H9 (cell line): ENCODE measurements around the gene CAMKK1. TPM values are rescaled to one million over a fixed set of nuclear protein-coding genes. Genes with fewer than 3 reads are reported as not detected.

Source experiments
- DNase-seq: peaks from one replicate; pipeline ENCODE4 v3.0.0-alpha.2; 2017
- H2AFZ ChIP-seq: one replicate; pipeline ENCODE4 v1.6.1; 2013; ENCODE audit warnings: mild to moderate bottlenecking, low read length, control low read depth, moderate library complexity
- H2AK5ac ChIP-seq: 2 replicates; pipeline ENCODE4 v1.6.1; 2013; ENCODE audit warnings: low read length, control low read depth, mixed read lengths; ENCODE audit not compliant: insufficient read length
- H2BK120ac ChIP-seq: one replicate; pipeline ENCODE4 v1.6.1; 2013; ENCODE audit warnings: low read depth, mild to moderate bottlenecking, low read length, control low read depth, inconsistent platforms; ENCODE audit not compliant: poor library complexity, severe bottlenecking
- H2BK12ac ChIP-seq: 2 replicates; pipeline ENCODE4 v1.6.1; 2013; ENCODE audit warnings: low read length, control low read depth, mixed read lengths, low read depth; ENCODE audit not compliant: insufficient read length
- H2BK15ac ChIP-seq: 2 replicates; pipeline ENCODE4 v1.6.1; 2013; ENCODE audit warnings: low read depth, low read length, control low read depth
- H2BK20ac ChIP-seq: one replicate; pipeline ENCODE4 v1.6.1; 2013; ENCODE audit warnings: low read depth, mild to moderate bottlenecking, low read length, control low read depth, inconsistent platforms; ENCODE audit not compliant: poor library complexity, severe bottlenecking
- H2BK5ac ChIP-seq: 2 replicates; pipeline ENCODE4 v1.6.1; 2013; ENCODE audit warnings: low read length, control low read depth, mixed read lengths; ENCODE audit not compliant: insufficient read length
- H3K14ac ChIP-seq: 2 replicates; pipeline ENCODE4 v1.6.1; 2013; ENCODE audit warnings: low read length, control low read depth; ENCODE audit not compliant: insufficient read depth
- H3K18ac ChIP-seq: 2 replicates; pipeline ENCODE4 v1.6.1; 2013; ENCODE audit warnings: low read depth, mild to moderate bottlenecking, mixed read lengths, low read length, control low read depth; ENCODE audit not compliant: insufficient read length
- H3K23ac ChIP-seq: 2 replicates; pipeline ENCODE4 v1.6.1; 2013; ENCODE audit warnings: low read length, control low read depth, mixed read lengths, low read depth; ENCODE audit not compliant: insufficient read length
- H3K23me2 ChIP-seq: 2 replicates; pipeline ENCODE4 v1.6.1; 2013; ENCODE audit warnings: low read depth, mild to moderate bottlenecking, mixed read lengths, low read length, control low read depth; ENCODE audit not compliant: insufficient read length, poor library complexity, severe bottlenecking
- H3K27ac ChIP-seq: 2 replicates; pipeline ENCODE4 v1.5.1; 2013; ENCODE audit warnings: low read length, control low read depth, mixed read lengths, low read depth; ENCODE audit not compliant: insufficient read length
- H3K27me3 ChIP-seq: 2 replicates; pipeline ENCODE4 v1.6.1; 2013; ENCODE audit warnings: low read length, control low read depth, inconsistent platforms; ENCODE audit not compliant: insufficient read depth
- H3K4ac ChIP-seq: 2 replicates; pipeline ENCODE4 v1.6.1; 2013; ENCODE audit warnings: low read depth, mild to moderate bottlenecking, control low read depth, inconsistent platforms, low read length, moderate library complexity
- H3K4me1 ChIP-seq: 2 replicates; pipeline ENCODE4 v1.6.1; 2013; ENCODE audit warnings: low read length, control low read depth, inconsistent platforms; ENCODE audit not compliant: insufficient read depth
- H3K4me2 ChIP-seq: 2 replicates; pipeline ENCODE4 v1.6.1; 2013; ENCODE audit warnings: low read length, control low read depth, mixed read lengths; ENCODE audit not compliant: insufficient read length, insufficient read depth
- H3K56ac ChIP-seq: 2 replicates; pipeline ENCODE4 v1.6.1; 2013; ENCODE audit warnings: low read depth, mild to moderate bottlenecking, mixed read lengths, low read length, control low read depth; ENCODE audit not compliant: insufficient read length
- H3K79me1 ChIP-seq: 2 replicates; pipeline ENCODE4 v1.6.1; 2013; ENCODE audit warnings: low read depth, mild to moderate bottlenecking, moderate library complexity, low read length, control low read depth, inconsistent platforms; ENCODE audit not compliant: insufficient read depth, poor library complexity, severe bottlenecking
- H3K79me2 ChIP-seq: 2 replicates; pipeline ENCODE4 v1.6.1; 2013; ENCODE audit warnings: low read length, control low read depth, inconsistent platforms; ENCODE audit not compliant: insufficient read depth
- H3K9ac ChIP-seq: 2 replicates; pipeline ENCODE4 v1.6.1; 2013; ENCODE audit warnings: low read length, control low read depth, mixed read lengths; ENCODE audit not compliant: insufficient read length; ENCODE audit errors: extremely low read depth
- H3K9me3 ChIP-seq: one replicate; pipeline ENCODE4 v1.6.1; 2013; ENCODE audit warnings: low read depth, low read length, inconsistent platforms; ENCODE audit not compliant: control insufficient read depth
- H3T11ph ChIP-seq: one replicate; pipeline ENCODE4 v1.6.1; 2013; ENCODE audit warnings: mild to moderate bottlenecking, low read length, control low read depth, inconsistent platforms
- H4K20me1 ChIP-seq: one replicate; pipeline ENCODE4 v1.6.1; 2013; ENCODE audit not compliant: control insufficient read depth, insufficient read length, insufficient read depth
- H4K5ac ChIP-seq: 2 replicates; pipeline ENCODE4 v1.6.1; 2013; ENCODE audit warnings: low read depth, mild to moderate bottlenecking, mixed read lengths, low read length, control low read depth; ENCODE audit not compliant: insufficient read length
- H4K8ac ChIP-seq: replicated peaks from 2 replicates; pipeline ENCODE4 v1.6.1; 2013; ENCODE audit warnings: low read length, control low read depth, mixed read lengths, low read depth; ENCODE audit not compliant: insufficient read length
- H4K91ac ChIP-seq: 2 replicates; pipeline ENCODE4 v1.6.1; 2013; ENCODE audit warnings: low read depth, mild to moderate bottlenecking, moderate library complexity, mixed read lengths, low read length, control low read depth; ENCODE audit not compliant: insufficient read length
- H3K27ac Mint-ChIP-seq, 3 experiments: 2 replicates in 2 of 3; 3 replicates in 1 of 3; pipeline ENCODE4 v1.8.0; 2020 to 2021; ENCODE audit warnings: mixed read lengths in 3 of 3, mild to moderate bottlenecking in 1 of 3, moderate library complexity in 1 of 3
- H3K27me3 Mint-ChIP-seq: 2 replicates; pipeline ENCODE4 v1.8.0; 2021; ENCODE audit warnings: low read depth, mild to moderate bottlenecking, moderate library complexity, mixed read lengths
- H3K36me3 Mint-ChIP-seq, 3 experiments: 2 replicates in 2 of 3; 3 replicates in 1 of 3; pipeline ENCODE4 v1.8.0; 2020 to 2021; ENCODE audit warnings: low read depth in 3 of 3, mixed read lengths in 3 of 3; ENCODE audit not compliant: insufficient read depth in 1 of 3
- H3K4me1 Mint-ChIP-seq, 2 experiments: 2 replicates each; pipeline ENCODE4 v1.8.0; 2020; ENCODE audit warnings: mixed read lengths in 2 of 2
- H3K4me3 Mint-ChIP-seq, 2 experiments: 2 replicates in 1 of 2; 3 replicates in 1 of 2; pipeline ENCODE4 v1.8.0; 2020 to 2021; ENCODE audit warnings: mild to moderate bottlenecking in 2 of 2, mixed read lengths in 2 of 2, moderate library complexity in 1 of 2
- H3K9me3 Mint-ChIP-seq, 2 experiments: 2 replicates in 1 of 2; 3 replicates in 1 of 2; pipeline ENCODE4 v1.8.0; 2020; ENCODE audit warnings: mild to moderate bottlenecking in 2 of 2, mixed read lengths in 2 of 2, moderate library complexity in 1 of 2
- WGBS: extraction: QIAGEN DNeasy Blood & Tissue Kit; methylation state at CpG from one replicate; pipeline ENCODE4 v1.1.7; 2013; ENCODE audit warnings: missing lambda C conversion rate, low lambda C conversion rate, mixed read lengths; ENCODE audit not compliant: insufficient read length; ENCODE audit errors: extremely low coverage; 5-methylcytosine and 5-hydroxymethylcytosine counted together
- total RNA-seq: library from RNA; stranded (reverse); gene quantifications from 2 replicates; pipeline ENCODE4 v1.2.1, GENCODE V29; 2021
- TF ChIP-seq, protein P1 (sequence below): fragments of 200-600 bp; sonication (generic); conservative IDR thresholded peaks from 3 replicates; pipeline ENCODE4 v1.8.0; 2021; ENCODE audit warnings: antibody characterized with exemption, mild to moderate bottlenecking

CAMKK1 gene
- total RNA-seq, 1 experiment from 2014 or later: 6.7 TPM

- Histone ChIP-seq H3K79me2 (no peaks in the 10 kb centered on the region), H3K27me3 (no peaks in the 10 kb centered on the region), H2BK20ac (no peak overlapping the region), H3K23ac (no peak overlapping the region), H2BK12ac (no peak overlapping the region), H4K91ac (no peak overlapping the region), H2BK15ac (no peak overlapping the region), H3K18ac (no peak overlapping the region), H3K4ac (no peak overlapping the region), H3K9ac (no peak overlapping the region), H4K5ac (no peak overlapping the region), H2AK5ac (no peak overlapping the region), H2BK120ac (no peak overlapping the region), H3T11ph (no peak overlapping the region), H3K14ac (no peak overlapping the region), H2BK5ac (no peak overlapping the region), H2AFZ (no peak overlapping the region), H3K79me1 (no peaks in the 10 kb centered on the region), H3K4me2 (no peak overlapping the region), H3K23me2 (no peaks in the 10 kb centered on the region), H3K56ac (no peak overlapping the region), H3K9me3 (no peaks in the 10 kb centered on the region), H4K8ac (no peak overlapping the region), H3K4me1 (no peaks in the 10 kb centered on the region), H3K27ac (no peak overlapping the region), H4K20me1 (no peaks in the 10 kb centered on the region)
- DNase-seq: no peak
- TF ChIP-seq, protein P1, sequence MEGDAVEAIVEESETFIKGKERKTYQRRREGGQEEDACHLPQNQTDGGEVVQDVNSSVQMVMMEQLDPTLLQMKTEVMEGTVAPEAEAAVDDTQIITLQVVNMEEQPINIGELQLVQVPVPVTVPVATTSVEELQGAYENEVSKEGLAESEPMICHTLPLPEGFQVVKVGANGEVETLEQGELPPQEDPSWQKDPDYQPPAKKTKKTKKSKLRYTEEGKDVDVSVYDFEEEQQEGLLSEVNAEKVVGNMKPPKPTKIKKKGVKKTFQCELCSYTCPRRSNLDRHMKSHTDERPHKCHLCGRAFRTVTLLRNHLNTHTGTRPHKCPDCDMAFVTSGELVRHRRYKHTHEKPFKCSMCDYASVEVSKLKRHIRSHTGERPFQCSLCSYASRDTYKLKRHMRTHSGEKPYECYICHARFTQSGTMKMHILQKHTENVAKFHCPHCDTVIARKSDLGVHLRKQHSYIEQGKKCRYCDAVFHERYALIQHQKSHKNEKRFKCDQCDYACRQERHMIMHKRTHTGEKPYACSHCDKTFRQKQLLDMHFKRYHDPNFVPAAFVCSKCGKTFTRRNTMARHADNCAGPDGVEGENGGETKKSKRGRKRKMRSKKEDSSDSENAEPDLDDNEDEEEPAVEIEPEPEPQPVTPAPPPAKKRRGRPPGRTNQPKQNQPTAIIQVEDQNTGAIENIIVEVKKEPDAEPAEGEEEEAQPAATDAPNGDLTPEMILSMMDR: no peak
- Mint-ChIP-seq H3K36me3 (peaks cover 32 to 70% (median 65%) of the 10 kb centered on the region in 3 experiments; a peak in 6 of 7 replicates), H3K9me3 (no peaks in the 10 kb centered on the region; a peak in 1 of 5 replicates), H3K4me3 (no peak overlapping the region), H3K4me1 (no peaks in the 10 kb centered on the region), H3K27me3 (no peaks in the 10 kb centered on the region; the same call in 1 of the 2 replicates), H3K27ac (no peak overlapping the region)
- WGBS: no CpG with 5 or more reads among the region's 7 CpGs
These were observed 64.0 kb downstream of the CAMKK1 start for GRCh38 chr17:3828852-3829232.
